Suprapubic skin (tissue), 4 donors: ENCODE data around the gene HAPLN3. TPM values are rescaled to one million over a fixed set of nuclear protein-coding genes. Genes with fewer than 3 reads are reported as not detected.

Experiments used
- DNase-seq, 2 donors: peaks; one replicate each; pipeline ENCODE4 v3.0.0-alpha.2; 2019; ENCODE audit warnings: low spot score in 2 of 2
- H3K27ac ChIP-seq: fragments of 200-600 bp; sonication (generic); one replicate; pipeline ENCODE4 v1.5.1; 2019
- H3K27me3 ChIP-seq: fragments of 200-600 bp; sonication (generic); one replicate; pipeline ENCODE4 v1.5.1; 2019
- H3K36me3 ChIP-seq: fragments of 200-600 bp; sonication (generic); one replicate; pipeline ENCODE4 v1.5.1; 2019
- H3K4me1 ChIP-seq: fragments of 200-600 bp; sonication (generic); one replicate; pipeline ENCODE4 v1.5.1; 2019
- H3K4me3 ChIP-seq: fragments of 200-600 bp; sonication (generic); one replicate; pipeline ENCODE4 v1.5.1; 2019; ENCODE audit warnings: mild to moderate bottlenecking
- H3K9me3 ChIP-seq: fragments of 200-600 bp; sonication (generic); one replicate; pipeline ENCODE4 v1.5.1; 2019
- CTCF ChIP-seq, 2 donors: fragments of 200-600 bp in 1 of 2; fragments of 450-650 bp in 1 of 2; sonication (generic) in 1 of 2; IDR thresholded peaks; one replicate each; pipeline ENCODE4 v1.5.1; 2016 to 2019; ENCODE audit warnings: antibody characterized with exemption in 2 of 2, mild to moderate bottlenecking in 1 of 2, moderate library complexity in 1 of 2
- EP300 ChIP-seq: sonication (generic); formaldehyde crosslinking; IDR thresholded peaks from one replicate; pipeline ENCODE4 v1.6.1; 2017; ENCODE audit warnings: antibody characterized with exemption
- POLR2A ChIP-seq, 2 donors: fragments of 450-650 bp; IDR thresholded peaks; one replicate each; pipeline ENCODE4 v1.6.1; 2017; ENCODE audit warnings: antibody characterized with exemption in 2 of 2, mild to moderate bottlenecking in 2 of 2, moderate library complexity in 2 of 2
- POLR2AphosphoS5 ChIP-seq, 3 donors: sonication (generic); formaldehyde crosslinking; IDR thresholded peaks; one replicate each; pipeline ENCODE4 v1.6.1; 2017; ENCODE audit warnings: antibody characterized with exemption in 3 of 3
- WGBS: methylation state at CpG from one replicate; pipeline ENCODE4 v1.1.5; 2018; 5-methylcytosine and 5-hydroxymethylcytosine counted together
- total RNA-seq, 4 donors: library from RNA; depleted of rRNA; stranded (reverse); fragments of >200 nt; gene quantifications; one replicate each; pipeline ENCODE4 v1.1.0, GENCODE V29; 2016

The HAPLN3 gene
- total RNA-seq, 4 donors from 2014 or later, result 4.8 to 14.6 (median 8.9) TPM

- H3K27me3 ChIP-seq, result peaks cover 19% of the 10 kb centered on the region
- H3K4me1 ChIP-seq, result no peaks in the 10 kb centered on the region
- H3K36me3 ChIP-seq, result no peaks in the 10 kb centered on the region
- no peak for TF ChIP-seq CTCF (IDR thresholded peaks at IDR 0.05)
- no peak for TF ChIP-seq EP300
- no peak for TF ChIP-seq POLR2AphosphoS5 (IDR thresholded peaks at IDR 0.05)
- no peak for TF ChIP-seq POLR2A (IDR thresholded peaks at IDR 0.05)
- no peak for DNase-seq
- H3K27ac ChIP-seq, result no peak overlapping the region
- no peak overlapping the region for H3K4me3 ChIP-seq
- 84% methylated on average over 3 of the region's 3 CpGs for WGBS
- H3K9me3 ChIP-seq, result no peaks in the 10 kb centered on the region
These were observed 47.1 kb downstream of the HAPLN3 start for GRCh38 chr15:88848203-88848602.

- H3K27me3 ChIP-seq, result peaks cover 13% of the 10 kb centered on the region
- TF ChIP-seq POLR2AphosphoS5 (IDR thresholded peaks at IDR 0.05), result no peak
- TF ChIP-seq EP300, result no peak
- TF ChIP-seq POLR2A (IDR thresholded peaks at IDR 0.05), result no peak
- no peak for TF ChIP-seq CTCF (IDR thresholded peaks at IDR 0.05)
- no peaks in the 10 kb centered on the region for H3K36me3 ChIP-seq
- no peaks in the 10 kb centered on the region for H3K4me1 ChIP-seq
- DNase-seq, result no peak
- no peaks in the 10 kb centered on the region for H3K9me3 ChIP-seq
- no peak overlapping the region for H3K27ac ChIP-seq
- 75% methylated on average over 17 of the region's 20 CpGs for WGBS
- H3K4me3 ChIP-seq, result no peak overlapping the region
These were observed 48.2 kb downstream of the HAPLN3 start for GRCh38 chr15:88847144-88847543.

- no peak for DNase-seq
- WGBS, result 87% methylated on average over 4 of the region's 15 CpGs
- Histone ChIP-seq H3K36me3 (no peaks in the 10 kb centered on the region), H3K27ac (no peak overlapping the region), H3K4me3 (no peak overlapping the region), H3K27me3 (peaks cover 4% of the 10 kb centered on the region), H3K9me3 (no peaks in the 10 kb centered on the region), H3K4me1 (no peaks in the 10 kb centered on the region)
- TF ChIP-seq CTCF (IDR thresholded peaks at IDR 0.05) (no peak), POLR2AphosphoS5 (IDR thresholded peaks at IDR 0.05) (no peak), EP300 (no peak), POLR2A (IDR thresholded peaks at IDR 0.05) (no peak)
These were observed 49.7 kb downstream of the HAPLN3 start for GRCh38 chr15:88845616-88846015.

GRCh38 chr15:88844749-88845386 is 50.5 kb downstream of the HAPLN3 start:
- 50% methylated on average over 4 of the region's 5 CpGs for WGBS
- no peaks in the 10 kb centered on the region for H3K4me1 ChIP-seq
- H3K4me3 ChIP-seq, result no peak overlapping the region
- TF ChIP-seq EP300 (no peak), POLR2AphosphoS5 (IDR thresholded peaks at IDR 0.05) (no peak), POLR2A (IDR thresholded peaks at IDR 0.05) (no peak), CTCF (IDR thresholded peaks at IDR 0.05) (no peak)
- H3K36me3 ChIP-seq, result no peaks in the 10 kb centered on the region
- no peaks in the 10 kb centered on the region for H3K9me3 ChIP-seq
- H3K27me3 ChIP-seq, result peaks cover 6% of the 10 kb centered on the region
- no peak overlapping the region for H3K27ac ChIP-seq
- DNase-seq, result no peak

- Histone ChIP-seq H3K9me3 (no peaks in the 10 kb centered on the region), H3K4me1 (no peaks in the 10 kb centered on the region), H3K27me3 (peaks cover 4% of the 10 kb centered on the region), H3K36me3 (no peaks in the 10 kb centered on the region), H3K27ac (no peak overlapping the region), H3K4me3 (no peak overlapping the region)
- WGBS, result 94% methylated on average over 11 of the region's 21 CpGs
- TF ChIP-seq CTCF (IDR thresholded peaks at IDR 0.05) (no peak), POLR2A (IDR thresholded peaks at IDR 0.05) (no peak), EP300 (no peak), POLR2AphosphoS5 (IDR thresholded peaks at IDR 0.05) (no peak)
- DNase-seq, result no peak
These were observed 52.0 kb downstream of the HAPLN3 start for GRCh38 chr15:88843334-88843733.
